HG03196 (cell line): ENCODE results near the gene IL6R.

Experiments
- ATAC-seq: cut with Tn5 transposase; IDR thresholded peaks from one replicate; pipeline ENCODE4 v1.9.1; 2021; ENCODE audit not compliant: unreplicated experiment

IL6R gene

DNA sequence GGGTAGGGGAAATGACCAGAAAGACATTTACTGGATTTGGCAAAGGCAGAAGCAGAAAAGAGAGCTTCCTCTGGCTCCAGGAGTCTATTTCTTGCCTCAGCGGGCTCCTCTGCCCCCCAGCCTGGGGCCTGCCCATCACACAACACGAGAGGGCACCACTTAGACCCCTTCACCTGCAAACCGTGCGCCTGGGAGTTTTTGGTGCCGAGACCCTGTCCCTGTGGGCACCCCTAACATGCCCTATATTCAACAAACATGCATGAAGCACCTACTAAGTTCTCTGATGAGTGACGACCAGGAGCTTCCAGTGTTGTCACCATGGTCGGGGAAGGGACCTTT, 18.8 kb downstream of the IL6R start:
- no peak for ATAC-seq

- ATAC-seq: no peak
Observed at GRCh38 chr1:154425172-154425571, 20.0 kb downstream of the IL6R start.

DNA sequence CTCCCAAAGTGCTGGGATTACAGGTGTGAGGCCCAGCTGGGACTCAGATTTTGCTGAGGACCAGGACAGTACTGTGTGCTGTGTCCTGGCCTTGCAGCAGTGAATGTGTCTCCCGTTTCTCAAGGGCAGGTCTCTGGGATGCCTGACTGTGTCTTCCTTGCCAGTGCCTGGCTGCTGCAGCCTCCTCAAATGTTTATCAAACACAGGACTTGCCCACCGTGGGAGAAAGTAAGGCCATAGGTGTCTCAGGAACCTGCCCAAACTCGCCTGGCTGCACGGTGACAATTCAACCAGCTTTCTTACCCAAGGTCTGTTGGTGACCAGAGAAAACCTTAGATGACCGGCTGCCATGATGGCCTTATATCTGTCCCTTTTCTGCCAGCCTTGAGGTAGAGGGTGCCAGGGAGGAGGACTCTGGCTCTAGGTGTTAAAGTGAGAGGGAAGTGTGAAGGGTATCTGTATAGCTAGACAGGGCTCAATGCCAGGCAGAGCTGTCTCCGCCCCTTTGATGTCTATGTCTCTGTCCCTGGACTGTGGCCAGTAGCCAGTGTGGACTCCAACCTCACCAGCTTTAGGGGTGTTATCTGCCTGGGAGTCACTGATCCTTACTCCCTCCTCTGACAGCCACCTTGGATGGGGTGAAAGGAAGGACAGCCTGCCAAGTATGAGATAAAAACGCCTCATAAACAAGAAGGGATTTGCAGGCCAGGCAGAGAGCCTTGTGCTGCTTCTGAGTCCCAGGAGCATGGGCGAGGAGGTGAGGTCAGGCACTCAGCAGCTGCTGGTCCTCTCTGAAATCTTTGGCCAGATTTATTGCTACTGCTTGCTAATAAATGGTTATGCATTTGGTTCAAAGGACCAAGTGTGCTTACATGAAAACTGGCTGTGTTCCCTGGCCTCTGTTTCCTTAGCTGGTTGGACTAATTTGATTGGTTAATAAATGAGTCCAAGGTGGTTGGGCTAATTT, 22.3 kb downstream of the IL6R start:
- no peak for ATAC-seq

DNA sequence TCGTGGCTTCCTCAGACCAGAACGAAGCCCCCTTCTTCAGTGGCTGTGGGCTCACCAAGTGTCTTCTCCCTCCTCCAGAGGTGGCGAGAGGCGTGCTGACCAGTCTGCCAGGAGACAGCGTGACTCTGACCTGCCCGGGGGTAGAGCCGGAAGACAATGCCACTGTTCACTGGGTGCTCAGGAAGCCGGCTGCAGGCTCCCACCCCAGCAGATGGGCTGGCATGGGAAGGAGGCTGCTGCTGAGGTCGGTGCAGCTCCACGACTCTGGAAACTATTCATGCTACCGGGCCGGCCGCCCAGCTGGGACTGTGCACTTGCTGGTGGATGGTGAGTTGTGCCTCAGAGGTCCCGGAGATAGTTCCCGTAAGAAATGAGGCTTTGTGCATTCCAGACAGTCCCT, 24.0 kb downstream of the IL6R start:
- ATAC-seq: no peak

DNA sequence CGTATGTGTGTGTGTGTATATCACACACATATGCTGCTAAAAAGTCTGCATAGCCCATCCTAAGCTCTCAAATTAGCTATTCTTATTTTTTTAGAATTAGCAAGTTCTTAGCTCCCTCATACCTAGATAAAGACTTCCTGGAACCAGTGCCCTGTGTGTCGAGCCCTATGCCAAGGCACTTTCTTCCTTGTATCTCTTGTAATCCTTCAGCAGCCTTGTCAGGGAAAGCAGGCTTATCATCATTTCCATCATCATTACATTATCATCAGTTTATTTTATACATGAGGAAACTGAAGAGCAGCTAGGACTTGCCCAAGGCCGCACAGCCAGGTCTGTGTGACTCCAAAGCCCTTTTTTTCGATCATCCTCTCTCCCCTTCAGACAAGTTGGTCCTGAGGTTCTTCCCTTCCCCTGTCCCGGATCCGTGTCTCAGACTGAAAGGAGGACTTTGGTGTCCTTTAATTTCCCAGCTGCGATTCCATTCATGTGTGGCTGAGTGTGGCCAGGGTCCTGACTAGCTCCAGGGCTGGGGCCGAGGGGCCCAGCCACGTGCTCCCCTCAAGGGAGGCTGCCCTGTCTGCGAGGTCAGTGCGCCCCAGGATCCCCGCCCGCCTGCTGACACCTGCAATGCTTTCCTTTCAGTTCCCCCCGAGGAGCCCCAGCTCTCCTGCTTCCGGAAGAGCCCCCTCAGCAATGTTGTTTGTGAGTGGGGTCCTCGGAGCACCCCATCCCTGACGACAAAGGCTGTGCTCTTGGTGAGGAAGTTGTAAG, 24.9 kb downstream of the IL6R start:
- ATAC-seq: no peak

GRCh38 chr1:154430903-154431302, 25.8 kb downstream of the IL6R start:
- ATAC-seq: no peak

GRCh38 chr1:154431586-154432373, 26.6 kb downstream of the IL6R start:
- ATAC-seq: no peak

- no peak for ATAC-seq
Observed at GRCh38 chr1:154433161-154433764, 28.1 kb downstream of the IL6R start.

GRCh38 chr1:154434346-154435085, 29.4 kb downstream of the IL6R start:
- no peak for ATAC-seq

GRCh38 chr1:154435599-154436200, 30.6 kb downstream of the IL6R start:
- ATAC-seq: no peak

DNA sequence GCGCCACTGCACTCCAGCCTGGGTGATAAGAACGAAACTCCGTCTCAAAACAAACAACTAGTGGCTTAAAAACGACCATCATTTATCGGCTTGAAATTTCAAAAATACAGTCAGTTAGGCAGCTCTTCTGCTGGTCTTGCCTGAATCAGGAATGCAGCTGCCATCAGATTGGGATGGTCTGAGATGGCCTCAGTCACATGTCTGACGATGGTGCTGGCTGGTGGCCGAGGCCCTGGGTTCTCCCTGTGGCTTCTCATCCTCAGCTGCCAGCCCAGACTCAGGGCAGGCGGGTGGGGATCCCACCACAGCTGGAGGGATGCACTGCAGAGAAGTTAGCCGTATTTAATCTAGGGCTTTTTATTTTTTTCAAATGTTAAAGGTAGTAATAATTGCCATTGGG, 31.3 kb downstream of the IL6R start:
- ATAC-seq: no peak

GRCh38 chr1:154440036-154440804, 35.1 kb downstream of the IL6R start:
- no peak for ATAC-seq

- ATAC-seq: no peak
Observed at GRCh38 chr1:154441241-154441888, 36.2 kb downstream of the IL6R start.

DNA sequence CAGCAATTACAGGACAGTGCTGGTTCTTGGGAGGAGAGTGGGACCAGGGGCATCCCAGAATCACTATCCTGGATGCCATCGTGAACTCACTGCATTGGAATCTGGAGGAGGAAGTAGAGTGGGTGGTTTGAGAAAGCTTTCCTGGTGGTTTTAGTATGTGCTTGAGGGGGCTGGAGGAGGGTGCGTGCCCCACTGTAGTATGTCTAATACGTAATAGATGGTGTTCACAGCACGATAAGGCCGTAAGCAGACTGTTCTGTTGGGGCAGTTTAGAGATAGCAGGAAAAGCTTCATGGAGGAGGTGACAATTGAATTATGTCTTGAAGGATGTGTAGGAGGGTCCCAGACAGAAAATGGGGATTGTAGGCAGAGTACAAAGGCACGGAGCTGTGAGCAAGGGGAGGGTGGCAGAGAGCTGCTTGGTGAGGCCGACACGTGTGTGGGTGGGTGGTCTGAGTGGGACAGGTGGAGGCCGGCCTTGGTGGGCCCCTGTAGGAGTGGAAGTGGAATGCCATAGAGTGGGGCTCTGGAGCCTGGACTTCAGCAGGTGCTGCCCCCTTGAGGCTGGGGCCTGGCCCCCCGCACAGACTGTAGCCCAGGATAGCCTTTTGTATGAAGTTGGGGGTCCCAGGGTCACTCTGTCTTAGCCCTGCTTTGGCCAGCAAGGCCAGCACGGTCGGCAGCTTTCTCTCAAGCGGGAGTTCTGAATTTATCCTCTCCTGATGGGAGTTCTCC, 37.0 kb downstream of the IL6R start:
- no peak for ATAC-seq

DNA sequence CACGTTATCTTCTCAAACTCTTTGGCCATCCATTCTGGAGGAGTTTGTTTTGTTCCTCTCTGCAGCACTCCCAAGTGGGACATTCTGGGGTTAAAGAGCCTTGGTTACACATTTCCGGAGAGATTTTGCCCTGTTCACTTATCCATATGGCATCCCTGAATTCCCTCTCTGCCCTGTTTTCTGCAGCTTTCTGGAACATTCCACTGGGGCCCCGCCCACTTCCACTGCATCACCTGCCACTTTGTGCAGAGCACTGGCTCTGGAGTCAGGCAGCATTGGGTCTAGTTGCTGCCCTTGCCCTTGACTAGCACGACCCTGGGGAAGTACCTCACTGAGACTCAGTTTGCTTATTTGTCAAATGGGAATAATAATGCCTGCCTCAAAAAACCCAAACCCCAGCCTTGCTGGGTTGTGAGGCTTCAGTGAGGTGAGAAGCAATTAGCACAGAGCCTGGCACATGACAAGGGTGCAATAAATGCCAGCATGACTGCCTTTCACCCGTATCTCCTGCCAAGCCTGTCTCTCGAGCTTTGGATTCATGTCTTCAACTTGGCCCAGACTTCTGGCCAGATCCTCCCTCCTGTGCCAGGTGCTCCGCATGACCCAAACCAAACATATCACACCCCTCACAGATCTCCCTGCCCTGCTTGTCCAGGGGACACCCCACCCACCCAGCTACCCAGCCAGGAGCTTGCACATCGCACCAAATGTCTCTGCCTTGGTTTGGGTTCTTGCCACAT, 38.3 kb downstream of the IL6R start:
- no peak for ATAC-seq

DNA sequence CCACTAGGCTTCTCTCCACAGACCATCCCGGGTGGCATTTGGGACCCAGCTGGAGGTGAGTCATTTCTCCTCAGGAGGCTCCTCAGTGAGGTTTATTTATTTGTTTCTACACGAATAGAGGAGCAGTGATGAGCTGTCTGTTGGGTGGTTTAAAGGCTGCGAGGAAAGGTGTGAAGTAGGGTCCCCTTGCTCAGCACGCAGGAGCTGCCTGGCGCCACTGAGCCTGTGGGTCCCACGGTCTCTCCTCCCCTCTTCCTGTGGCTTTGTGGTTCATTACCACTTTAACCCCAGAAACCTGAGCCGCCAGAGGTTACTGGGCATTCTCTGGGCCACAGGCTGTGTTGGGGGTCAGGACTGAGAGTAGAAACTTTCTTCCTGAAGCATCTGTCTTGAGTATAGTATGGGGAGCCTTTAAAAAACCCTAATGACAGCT, 39.9 kb downstream of the IL6R start:
- ATAC-seq: no peak

DNA sequence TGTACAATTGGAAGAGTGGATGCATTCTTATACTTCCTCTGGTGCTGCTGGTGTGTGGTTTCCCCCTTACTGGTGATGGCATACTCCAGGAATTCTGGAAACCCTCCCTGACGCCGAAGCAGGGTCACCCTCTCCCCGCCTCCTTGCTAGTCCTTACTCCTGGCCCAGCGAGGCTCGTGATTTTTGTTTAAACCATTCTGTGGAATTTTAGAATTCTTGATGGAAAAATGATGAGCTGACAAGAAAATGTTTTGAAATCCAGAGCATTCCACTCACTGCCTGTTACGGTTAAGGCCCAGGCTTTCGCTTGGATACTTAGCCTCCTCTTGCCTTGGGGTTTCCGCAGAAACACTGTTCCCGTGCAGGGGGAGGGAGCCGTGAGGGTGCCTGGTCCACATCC, 41.1 kb downstream of the IL6R start:
- ATAC-seq: no peak
